Erythroblast (primary cell): Measurements from ENCODE around the gene SHANK1.

ENCODE experiments used
- GATA1 ChIP-seq: IDR thresholded peaks from 2 replicates; pipeline ENCODE4 v1.6.1; 2011; ENCODE audit warnings: low read depth, mild to moderate bottlenecking, control low read depth, low read length, moderate library complexity
- POLR2A ChIP-seq: IDR thresholded peaks from 2 replicates; pipeline ENCODE4 v1.6.1; 2011; ENCODE audit warnings: mild to moderate bottlenecking, low read length

- TF ChIP-seq POLR2A (no peak), GATA1 (no peak)
Observed at GRCh38 chr19:50741179-50741933, 21.8 kb upstream of the SHANK1 start.
